IMR-90 (cell line): ENCODE measurements around the gene ZNF277. TPM values are rescaled to one million over a fixed set of nuclear protein-coding genes. Genes with fewer than 3 reads are reported as not detected.

ENCODE experiments used
- ATAC-seq: fragments of 200-7000 bp; cut with Tn5 transposase; 2 replicates; pipeline ENCODE4 v1.9.1; 2020; ENCODE audit warnings: low read depth, mild to moderate bottlenecking, moderate library complexity
- BruUV-seq: library from RNA; stranded (reverse); fragments of 400-500 nt; replicated peaks from 2 replicates; lab custom pipeline; 2021; lab: Mats Ljungman, UMichigan
- CTCF ChIA-PET: fragments of 300-600 bp; formaldehyde crosslinking; extraction: SDS; loops from one replicate; lab custom pipeline; 2021; ENCODE audit warnings: antibody characterized with exemption; lab: Yijun Ruan, JAX
- POLR2A ChIA-PET: fragments of 300-600 bp; sonication (Branson Sonifier 250); formaldehyde crosslinking; loops from one replicate; lab custom pipeline; 2022; ENCODE audit warnings: antibody characterized with exemption; ENCODE audit not compliant: unreplicated experiment; lab: Charles Lee
- DNase-seq: peaks from one replicate; pipeline ENCODE4 v3.0.0; 2013
- H2AFZ ChIP-seq: replicated peaks from 2 replicates; pipeline ENCODE3; 2013; ENCODE audit warnings: low read length, mild to moderate bottlenecking; ENCODE audit not compliant: poor library complexity
- H2AK5ac ChIP-seq: 2 replicates; pipeline ENCODE4 v1.6.1; 2013; ENCODE audit warnings: low read depth, low read length, inconsistent platforms
- H2AK9ac ChIP-seq: replicated peaks from 2 replicates; pipeline ENCODE3; 2013; ENCODE audit warnings: mild to moderate bottlenecking, low read depth, low read length, moderate library complexity; ENCODE audit not compliant: poor library complexity
- H2BK120ac ChIP-seq: 2 replicates; pipeline ENCODE4 v1.6.1; 2013; ENCODE audit warnings: low read depth, low read length, inconsistent platforms
- H2BK15ac ChIP-seq: 3 replicates; pipeline ENCODE4 v1.6.1; 2013; ENCODE audit warnings: low read depth, low read length, inconsistent platforms
- H2BK20ac ChIP-seq: 2 replicates; pipeline ENCODE4 v1.6.1; 2013; ENCODE audit warnings: low read depth, mild to moderate bottlenecking, inconsistent platforms, low read length, moderate library complexity
- H2BK5ac ChIP-seq: 2 replicates; pipeline ENCODE4 v1.6.1; 2013; ENCODE audit warnings: mild to moderate bottlenecking, low read depth, low read length, inconsistent platforms; ENCODE audit not compliant: poor library complexity, severe bottlenecking
- H3K14ac ChIP-seq: replicated peaks from 2 replicates; pipeline ENCODE4 v1.6.1; 2013; ENCODE audit warnings: low read depth, low read length, inconsistent platforms
- H3K18ac ChIP-seq: 2 replicates; pipeline ENCODE4 v1.6.1; 2013; ENCODE audit warnings: low read depth, low read length, control low read depth
- H3K23ac ChIP-seq: 2 replicates; pipeline ENCODE4 v1.6.1; 2013; ENCODE audit warnings: low read depth, low read length, inconsistent platforms
- H3K27ac ChIP-seq: 2 replicates; pipeline ENCODE4 v1.5.1; 2013; ENCODE audit warnings: mild to moderate bottlenecking, control low read depth, low read length; ENCODE audit not compliant: insufficient read depth
- H3K27me3 ChIP-seq: 2 replicates; pipeline ENCODE4 v1.6.1; 2013; ENCODE audit warnings: low read length; ENCODE audit not compliant: control insufficient read depth, insufficient read depth
- H3K36me3 ChIP-seq: 2 replicates; pipeline ENCODE4 v1.6.1; 2013; ENCODE audit warnings: low read length, mixed read lengths; ENCODE audit not compliant: control insufficient read depth, insufficient read depth
- H3K4ac ChIP-seq: 2 replicates; pipeline ENCODE4 v1.6.1; 2013; ENCODE audit warnings: low read depth, low read length, inconsistent platforms
- H3K4me1 ChIP-seq: 2 replicates; pipeline ENCODE4 v1.6.1; 2013; ENCODE audit warnings: low read length, mixed read lengths; ENCODE audit not compliant: control insufficient read depth, insufficient read depth
- H3K4me2 ChIP-seq: 2 replicates; pipeline ENCODE4 v1.6.1; 2013; ENCODE audit warnings: low read depth, mild to moderate bottlenecking, control low read depth, low read length, moderate library complexity
- H3K4me3 ChIP-seq: 2 replicates; pipeline ENCODE4 v1.5.1; 2013; ENCODE audit warnings: low read depth, mild to moderate bottlenecking, control low read depth, low read length, moderate library complexity; ENCODE audit not compliant: insufficient read depth
- H3K56ac ChIP-seq: 2 replicates; pipeline ENCODE4 v1.6.1; 2013; ENCODE audit warnings: low read length, inconsistent platforms; ENCODE audit not compliant: insufficient read depth; ENCODE audit errors: extremely low read depth
- H3K79me1 ChIP-seq, 2 experiments: 2 replicates each; pipeline ENCODE4 v1.6.1; 2013; ENCODE audit warnings: low read length in 2 of 2, inconsistent platforms in 1 of 2, low read depth in 1 of 2
- H3K9ac ChIP-seq: 2 replicates; pipeline ENCODE4 v1.6.1; 2013; ENCODE audit warnings: low read depth, low read length, control low read depth
- H3K9me1 ChIP-seq: 2 replicates; pipeline ENCODE4 v1.6.1; 2013; ENCODE audit warnings: low read length, inconsistent platforms; ENCODE audit not compliant: insufficient read depth
- H3K9me3 ChIP-seq: 2 replicates; pipeline ENCODE4 v1.6.1; 2013; ENCODE audit warnings: low read length; ENCODE audit not compliant: control insufficient read depth, insufficient read depth
- H4K20me1 ChIP-seq: 2 replicates; pipeline ENCODE4 v1.6.1; 2013; ENCODE audit warnings: low read length, inconsistent platforms; ENCODE audit not compliant: insufficient read depth
- H4K5ac ChIP-seq: 2 replicates; pipeline ENCODE4 v1.6.1; 2013; ENCODE audit warnings: mild to moderate bottlenecking, low read depth, low read length, control low read depth
- H4K8ac ChIP-seq, 2 experiments: 2 replicates each; pipeline ENCODE4 v1.6.1; 2013; ENCODE audit warnings: low read depth in 2 of 2, low read length in 2 of 2, control low read depth in 1 of 2, inconsistent platforms in 1 of 2
- H4K91ac ChIP-seq: 2 replicates; pipeline ENCODE4 v1.6.1; 2013; ENCODE audit warnings: low read depth, low read length, inconsistent platforms; ENCODE audit not compliant: insufficient read depth
- BHLHE40 ChIP-seq: fragments of 150-350 bp; IDR thresholded peaks from 2 replicates; pipeline ENCODE4 v1.6.1; 2016; ENCODE audit warnings: mild to moderate bottlenecking, low read depth, low read length
- CHD1 ChIP-seq: IDR thresholded peaks from 2 replicates; pipeline ENCODE4 v1.6.1; 2012; ENCODE audit warnings: low read depth, low read length, improper control_type of control experiment
- FOS ChIP-seq: fragments of 150-350 bp; IDR thresholded peaks from 2 replicates; pipeline ENCODE4 v1.6.1; 2016; ENCODE audit warnings: low read depth, low read length
- MAFK ChIP-seq: IDR thresholded peaks from 2 replicates; pipeline ENCODE4 v1.6.1; 2012; ENCODE audit warnings: low read depth, low read length, improper control_type of control experiment
- MXI1 ChIP-seq: IDR thresholded peaks from 2 replicates; pipeline ENCODE4 v1.6.1; 2012; ENCODE audit warnings: low read depth, mild to moderate bottlenecking, low read length, moderate library complexity, borderline replicate concordance
- NFE2L2 ChIP-seq: fragments of 150-350 bp; IDR thresholded peaks from 2 replicates; pipeline ENCODE4 v1.6.1; 2016; ENCODE audit warnings: low read depth, mild to moderate bottlenecking, low read length
- POLR2A ChIP-seq: IDR thresholded peaks from 2 replicates; pipeline ENCODE4 v1.6.1; 2012; ENCODE audit warnings: mild to moderate bottlenecking, low read depth, low read length
- RAD21 ChIP-seq: IDR thresholded peaks from 2 replicates; pipeline ENCODE4 v1.6.1; 2012; ENCODE audit warnings: low read length, improper control_type of control experiment
- RFX5 ChIP-seq: IDR thresholded peaks from 2 replicates; pipeline ENCODE4 v1.8.0; 2012; ENCODE audit warnings: low read depth, mild to moderate bottlenecking, low read length, moderate library complexity
- SMC3 ChIP-seq: fragments of 150-350 bp; IDR thresholded peaks from 2 replicates; pipeline ENCODE4 v1.6.1; 2016; ENCODE audit warnings: low read depth, mild to moderate bottlenecking, antibody characterized with exemption, low read length, moderate library complexity
- WGBS, 2 experiments: methylation state at CpG; one replicate each; pipeline versions ENCODE4 v1.1.5 to v1.1.7; 2013; ENCODE audit warnings: missing lambda C conversion rate in 2 of 2; ENCODE audit not compliant: insufficient read length in 1 of 2; ENCODE audit errors: extremely low coverage in 2 of 2; 5-methylcytosine and 5-hydroxymethylcytosine counted together
- dilution Hi-C: fragments of 300-500 bp; cut with HindIII; formaldehyde crosslinking; loops from one replicate; pipeline ENCODE4 v1.14.3; 2018; ENCODE audit warnings: low sequenced_read_pairs; ENCODE audit not compliant: unreplicated experiment
- in situ Hi-C: fragments of 300-500 bp; cut with MboI; formaldehyde crosslinking; loops from 3 replicates; pipeline ENCODE4 v1.14.3; 2019; ENCODE audit warnings: low sequenced_read_pairs, inconsistent platforms, mixed read lengths
- intact Hi-C: fragments of 100-400 bp; cut with micrococcal nuclease; formaldehyde crosslinking; loops from 2 replicates; pipeline ENCODE4 v1.10.0; 2022
- polyA plus RNA-seq, 3 experiments: library from polyadenylated mRNA; depleted of rRNA; stranded (reverse); fragments of >200 nt; gene quantifications; 2 replicates each; pipeline ENCODE4 v1.2.3, GENCODE V29; 2012; ENCODE audit warnings: low replicate concordance in 1 of 3
- total RNA-seq: library from RNA; depleted of rRNA; stranded (reverse); fragments of >200 nt; gene quantifications from 2 replicates; pipeline ENCODE4 v1.2.3, GENCODE V29; 2012
- TF ChIP-seq, protein P1 (sequence below): fragments of 150-350 bp; IDR thresholded peaks from 2 replicates; pipeline ENCODE4 v1.6.1; 2017; ENCODE audit warnings: mild to moderate bottlenecking, antibody characterized with exemption, low read length, low read depth
- TF ChIP-seq, protein P2 (sequence below): fragments of 150-350 bp; IDR thresholded peaks from 2 replicates; pipeline ENCODE4 v1.6.1; 2016; ENCODE audit warnings: low read depth, mild to moderate bottlenecking, low read length, moderate library complexity, borderline replicate concordance
- TF ChIP-seq, protein P3 (sequence below): conservative IDR thresholded peaks from 2 replicates; pipeline ENCODE4 v1.5.1; 2012; ENCODE audit warnings: mild to moderate bottlenecking, low read depth, low read length, improper control_type of control experiment

Gene ZNF277
- total and polyA plus RNA-seq, 2 of the 4 experiments (the other 2 are of a cell fraction): 7.3 to 21.3 TPM

DNA sequence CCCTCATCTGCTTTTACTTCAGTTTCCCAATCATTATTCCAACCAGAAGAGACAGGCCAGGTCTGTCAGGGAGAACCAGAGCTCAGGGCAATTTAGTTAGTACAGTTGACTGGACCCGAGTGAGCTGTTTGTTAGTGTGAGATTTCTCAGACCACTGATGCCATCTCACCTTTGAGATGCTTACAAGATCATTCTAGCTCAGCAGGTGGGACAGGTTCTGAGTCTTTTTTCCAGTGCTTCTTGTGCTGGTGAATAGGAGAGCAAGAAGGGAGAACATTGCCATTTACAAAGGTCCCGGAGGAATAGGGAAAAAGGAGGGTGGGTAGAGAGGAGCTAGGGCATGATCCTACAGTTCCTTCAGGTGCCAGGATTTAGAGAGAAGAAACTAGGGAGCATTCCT is 131.4 kb downstream of the ZNF277 start:
- H3K18ac ChIP-seq: no peak overlapping the region
- dilution Hi-C loops (no loop called here), intact Hi-C loops (no loop called here), in situ Hi-C loops (no loop called here)
- DNase-seq (no peak), ATAC-seq (no peak)
- no peaks in the 10 kb centered on the region for H3K4me1 ChIP-seq
- ChIA-PET POLR2A (no interaction called here), CTCF (interaction anchor here (1.4 kb wide), 1 partner anchor 73 kb away, joined by 4 read pairs; no protein-coding TSS in a partner anchor)
- peaks cover 8% of the 10 kb centered on the region for H3K36me3 ChIP-seq
- no peak overlapping the region for H2AK5ac ChIP-seq
- H2BK15ac ChIP-seq: no peak overlapping the region
- no peak overlapping the region for H3K56ac ChIP-seq
- H3K4me3 ChIP-seq: no peak overlapping the region
- no peak overlapping the region for H3K23ac ChIP-seq
- H2BK5ac ChIP-seq: no peak overlapping the region
- peaks cover 2% of the 10 kb centered on the region; the same call in 1 of the 2 replicates for H3K9me1 ChIP-seq
- H4K20me1 ChIP-seq: no peaks in the 10 kb centered on the region
- H3K27me3 ChIP-seq: no peaks in the 10 kb centered on the region
- no peaks in the 10 kb centered on the region for H3K79me1 ChIP-seq
- no peak overlapping the region for H2BK120ac ChIP-seq
- H2AFZ ChIP-seq: no peak overlapping the region
- no peak overlapping the region for H3K4ac ChIP-seq
- no peak overlapping the region for H3K14ac ChIP-seq
- H3K27ac ChIP-seq: no peak overlapping the region
- no CpG with 5 or more reads among the region's 2 CpGs for WGBS, 2 experiments
- H2BK20ac ChIP-seq: no peak overlapping the region
- BruUV-seq: no TSS peak
- TF ChIP-seq, protein P1, sequence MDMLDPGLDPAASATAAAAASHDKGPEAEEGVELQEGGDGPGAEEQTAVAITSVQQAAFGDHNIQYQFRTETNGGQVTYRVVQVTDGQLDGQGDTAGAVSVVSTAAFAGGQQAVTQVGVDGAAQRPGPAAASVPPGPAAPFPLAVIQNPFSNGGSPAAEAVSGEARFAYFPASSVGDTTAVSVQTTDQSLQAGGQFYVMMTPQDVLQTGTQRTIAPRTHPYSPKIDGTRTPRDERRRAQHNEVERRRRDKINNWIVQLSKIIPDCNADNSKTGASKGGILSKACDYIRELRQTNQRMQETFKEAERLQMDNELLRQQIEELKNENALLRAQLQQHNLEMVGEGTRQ: no peak
- TF ChIP-seq BHLHE40 (no peak), POLR2A (no peak), MAFK (no peak), SMC3 (no peak), RAD21 (no peak), CHD1 (no peak), MXI1 (no peak), NFE2L2 (no peak), FOS (no peak), RFX5 (no peak)
- TF ChIP-seq, protein P2, sequence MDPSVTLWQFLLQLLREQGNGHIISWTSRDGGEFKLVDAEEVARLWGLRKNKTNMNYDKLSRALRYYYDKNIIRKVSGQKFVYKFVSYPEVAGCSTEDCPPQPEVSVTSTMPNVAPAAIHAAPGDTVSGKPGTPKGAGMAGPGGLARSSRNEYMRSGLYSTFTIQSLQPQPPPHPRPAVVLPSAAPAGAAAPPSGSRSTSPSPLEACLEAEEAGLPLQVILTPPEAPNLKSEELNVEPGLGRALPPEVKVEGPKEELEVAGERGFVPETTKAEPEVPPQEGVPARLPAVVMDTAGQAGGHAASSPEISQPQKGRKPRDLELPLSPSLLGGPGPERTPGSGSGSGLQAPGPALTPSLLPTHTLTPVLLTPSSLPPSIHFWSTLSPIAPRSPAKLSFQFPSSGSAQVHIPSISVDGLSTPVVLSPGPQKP: no peak
- TF ChIP-seq, protein P3, sequence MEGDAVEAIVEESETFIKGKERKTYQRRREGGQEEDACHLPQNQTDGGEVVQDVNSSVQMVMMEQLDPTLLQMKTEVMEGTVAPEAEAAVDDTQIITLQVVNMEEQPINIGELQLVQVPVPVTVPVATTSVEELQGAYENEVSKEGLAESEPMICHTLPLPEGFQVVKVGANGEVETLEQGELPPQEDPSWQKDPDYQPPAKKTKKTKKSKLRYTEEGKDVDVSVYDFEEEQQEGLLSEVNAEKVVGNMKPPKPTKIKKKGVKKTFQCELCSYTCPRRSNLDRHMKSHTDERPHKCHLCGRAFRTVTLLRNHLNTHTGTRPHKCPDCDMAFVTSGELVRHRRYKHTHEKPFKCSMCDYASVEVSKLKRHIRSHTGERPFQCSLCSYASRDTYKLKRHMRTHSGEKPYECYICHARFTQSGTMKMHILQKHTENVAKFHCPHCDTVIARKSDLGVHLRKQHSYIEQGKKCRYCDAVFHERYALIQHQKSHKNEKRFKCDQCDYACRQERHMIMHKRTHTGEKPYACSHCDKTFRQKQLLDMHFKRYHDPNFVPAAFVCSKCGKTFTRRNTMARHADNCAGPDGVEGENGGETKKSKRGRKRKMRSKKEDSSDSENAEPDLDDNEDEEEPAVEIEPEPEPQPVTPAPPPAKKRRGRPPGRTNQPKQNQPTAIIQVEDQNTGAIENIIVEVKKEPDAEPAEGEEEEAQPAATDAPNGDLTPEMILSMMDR: no peak
- H4K91ac ChIP-seq: no peak overlapping the region
- no peak overlapping the region for H3K9ac ChIP-seq
- H3K4me2 ChIP-seq: no peak overlapping the region
- H2AK9ac ChIP-seq: no peak overlapping the region
- no peak overlapping the region for H4K8ac ChIP-seq
- H4K5ac ChIP-seq: no peak overlapping the region
- no peaks in the 10 kb centered on the region for H3K9me3 ChIP-seq
